Measurements from ENCODE around the gene PTCD1.
"Not testable (repeated sequence)": the region's sequence is repeated elsewhere in the genome, so short reads cannot be mapped to it uniquely, and the experiment has no call there.

DNA sequence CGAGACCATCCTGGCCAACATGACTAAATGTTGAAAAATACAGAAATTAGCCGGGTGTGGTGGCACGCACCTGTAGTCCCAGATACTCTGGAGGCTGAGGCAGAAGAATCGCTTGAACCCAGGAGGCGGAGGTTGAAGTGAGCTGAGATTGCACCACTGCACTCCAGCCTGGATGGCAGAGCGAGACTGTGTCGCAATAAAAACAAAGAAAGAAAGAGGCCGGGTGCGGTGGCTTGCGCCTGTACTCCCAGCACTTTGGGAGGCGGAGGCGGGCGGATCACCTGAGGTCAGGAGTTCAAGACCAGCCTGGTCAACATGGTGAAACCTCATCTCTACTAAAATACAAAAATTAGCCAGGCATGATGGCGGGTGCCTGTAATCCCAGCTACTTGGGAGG lies 51.4 kb downstream of the PTCD1 start:
- TF ChIP-seq, protein P1, sequence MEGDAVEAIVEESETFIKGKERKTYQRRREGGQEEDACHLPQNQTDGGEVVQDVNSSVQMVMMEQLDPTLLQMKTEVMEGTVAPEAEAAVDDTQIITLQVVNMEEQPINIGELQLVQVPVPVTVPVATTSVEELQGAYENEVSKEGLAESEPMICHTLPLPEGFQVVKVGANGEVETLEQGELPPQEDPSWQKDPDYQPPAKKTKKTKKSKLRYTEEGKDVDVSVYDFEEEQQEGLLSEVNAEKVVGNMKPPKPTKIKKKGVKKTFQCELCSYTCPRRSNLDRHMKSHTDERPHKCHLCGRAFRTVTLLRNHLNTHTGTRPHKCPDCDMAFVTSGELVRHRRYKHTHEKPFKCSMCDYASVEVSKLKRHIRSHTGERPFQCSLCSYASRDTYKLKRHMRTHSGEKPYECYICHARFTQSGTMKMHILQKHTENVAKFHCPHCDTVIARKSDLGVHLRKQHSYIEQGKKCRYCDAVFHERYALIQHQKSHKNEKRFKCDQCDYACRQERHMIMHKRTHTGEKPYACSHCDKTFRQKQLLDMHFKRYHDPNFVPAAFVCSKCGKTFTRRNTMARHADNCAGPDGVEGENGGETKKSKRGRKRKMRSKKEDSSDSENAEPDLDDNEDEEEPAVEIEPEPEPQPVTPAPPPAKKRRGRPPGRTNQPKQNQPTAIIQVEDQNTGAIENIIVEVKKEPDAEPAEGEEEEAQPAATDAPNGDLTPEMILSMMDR (IDR thresholded peaks at IDR 0.05): not testable (repeated sequence)
- not testable (repeated sequence) for TF ChIP-seq POLR2A (IDR thresholded peaks at IDR 0.05)

All from lower leg skin (tissue), 3 donors.